KMS-11 (cell line): ENCODE results near the gene GALNTL6.

ENCODE experiments used
- H2AFZ ChIP-seq: fragments of 200-600 bp; sonication (generic); 2 replicates; pipeline ENCODE4 v1.6.1; 2016; ENCODE audit warnings: antibody characterized with exemption, mixed run types, low read depth
- H3K27ac ChIP-seq: fragments of 200-600 bp; sonication (generic); 2 replicates; pipeline ENCODE4 v1.6.1; 2016; ENCODE audit warnings: mild to moderate bottlenecking, mixed run types
- H3K27me3 ChIP-seq: fragments of 200-600 bp; sonication (generic); 2 replicates; pipeline ENCODE4 v1.6.1; 2017; ENCODE audit warnings: mild to moderate bottlenecking, low read depth, mixed run types, moderate library complexity; ENCODE audit not compliant: insufficient read depth
- H3K36me3 ChIP-seq: fragments of 200-600 bp; sonication (generic); 2 replicates; pipeline ENCODE4 v1.6.1; 2017; ENCODE audit warnings: mild to moderate bottlenecking, mixed run types; ENCODE audit not compliant: insufficient read depth
- H3K4me1 ChIP-seq: fragments of 200-600 bp; sonication (generic); 2 replicates; pipeline ENCODE4 v1.6.1; 2016; ENCODE audit warnings: mild to moderate bottlenecking, low read depth, mixed run types; ENCODE audit not compliant: poor library complexity, severe bottlenecking
- H3K4me2 ChIP-seq: fragments of 200-600 bp; sonication (generic); 2 replicates; pipeline ENCODE4 v1.7.0; 2016; ENCODE audit warnings: mild to moderate bottlenecking, mixed run types
- H3K4me3 ChIP-seq: fragments of 200-600 bp; sonication (generic); IDR thresholded peaks from 2 replicates; pipeline ENCODE4 v1.6.1; 2017; ENCODE audit warnings: low read depth, low read length, mixed read lengths; ENCODE audit not compliant: insufficient read depth
- H3K79me2 ChIP-seq: fragments of 200-600 bp; sonication (generic); 2 replicates; pipeline ENCODE4 v1.6.1; 2016; ENCODE audit warnings: low read depth, mixed run types; ENCODE audit not compliant: insufficient read depth
- H3K9ac ChIP-seq: fragments of 200-600 bp; sonication (generic); 2 replicates; pipeline ENCODE4 v1.6.1; 2016; ENCODE audit warnings: mild to moderate bottlenecking, mixed run types
- H4K20me1 ChIP-seq: fragments of 200-600 bp; sonication (generic); 2 replicates; pipeline ENCODE4 v1.6.1; 2016; ENCODE audit warnings: mild to moderate bottlenecking, mixed run types; ENCODE audit not compliant: insufficient read depth
- TF ChIP-seq, protein P1 (sequence below): fragments of 200-600 bp; sonication (generic); conservative IDR thresholded peaks from 2 replicates; pipeline ENCODE4 v1.6.1; 2017; ENCODE audit warnings: low read depth, mild to moderate bottlenecking, antibody characterized with exemption, low read length, moderate library complexity, mixed read lengths

Gene GALNTL6

DNA sequence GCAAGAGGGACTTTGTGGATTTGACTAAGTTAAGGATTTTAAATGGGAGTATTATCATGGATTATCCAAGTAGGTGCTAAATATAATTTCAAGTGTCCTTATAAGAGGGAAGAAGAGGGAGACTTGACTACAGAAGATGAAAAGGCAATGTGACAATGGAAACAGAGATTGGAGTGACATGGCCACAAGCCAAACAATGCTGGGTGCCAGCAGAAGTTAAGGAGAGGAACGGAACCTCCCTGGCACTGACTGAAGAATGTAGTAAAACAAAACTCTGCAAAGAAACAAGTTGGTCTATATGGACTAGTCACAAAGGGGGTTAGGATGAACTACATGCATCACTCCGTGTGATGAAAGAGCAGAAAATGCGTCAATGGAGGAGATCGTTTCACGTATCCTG lies 959.6 kb downstream of the GALNTL6 start:
- TF ChIP-seq, protein P1, sequence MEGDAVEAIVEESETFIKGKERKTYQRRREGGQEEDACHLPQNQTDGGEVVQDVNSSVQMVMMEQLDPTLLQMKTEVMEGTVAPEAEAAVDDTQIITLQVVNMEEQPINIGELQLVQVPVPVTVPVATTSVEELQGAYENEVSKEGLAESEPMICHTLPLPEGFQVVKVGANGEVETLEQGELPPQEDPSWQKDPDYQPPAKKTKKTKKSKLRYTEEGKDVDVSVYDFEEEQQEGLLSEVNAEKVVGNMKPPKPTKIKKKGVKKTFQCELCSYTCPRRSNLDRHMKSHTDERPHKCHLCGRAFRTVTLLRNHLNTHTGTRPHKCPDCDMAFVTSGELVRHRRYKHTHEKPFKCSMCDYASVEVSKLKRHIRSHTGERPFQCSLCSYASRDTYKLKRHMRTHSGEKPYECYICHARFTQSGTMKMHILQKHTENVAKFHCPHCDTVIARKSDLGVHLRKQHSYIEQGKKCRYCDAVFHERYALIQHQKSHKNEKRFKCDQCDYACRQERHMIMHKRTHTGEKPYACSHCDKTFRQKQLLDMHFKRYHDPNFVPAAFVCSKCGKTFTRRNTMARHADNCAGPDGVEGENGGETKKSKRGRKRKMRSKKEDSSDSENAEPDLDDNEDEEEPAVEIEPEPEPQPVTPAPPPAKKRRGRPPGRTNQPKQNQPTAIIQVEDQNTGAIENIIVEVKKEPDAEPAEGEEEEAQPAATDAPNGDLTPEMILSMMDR, result no peak
- no peak overlapping the region for H3K4me3 ChIP-seq

DNA sequence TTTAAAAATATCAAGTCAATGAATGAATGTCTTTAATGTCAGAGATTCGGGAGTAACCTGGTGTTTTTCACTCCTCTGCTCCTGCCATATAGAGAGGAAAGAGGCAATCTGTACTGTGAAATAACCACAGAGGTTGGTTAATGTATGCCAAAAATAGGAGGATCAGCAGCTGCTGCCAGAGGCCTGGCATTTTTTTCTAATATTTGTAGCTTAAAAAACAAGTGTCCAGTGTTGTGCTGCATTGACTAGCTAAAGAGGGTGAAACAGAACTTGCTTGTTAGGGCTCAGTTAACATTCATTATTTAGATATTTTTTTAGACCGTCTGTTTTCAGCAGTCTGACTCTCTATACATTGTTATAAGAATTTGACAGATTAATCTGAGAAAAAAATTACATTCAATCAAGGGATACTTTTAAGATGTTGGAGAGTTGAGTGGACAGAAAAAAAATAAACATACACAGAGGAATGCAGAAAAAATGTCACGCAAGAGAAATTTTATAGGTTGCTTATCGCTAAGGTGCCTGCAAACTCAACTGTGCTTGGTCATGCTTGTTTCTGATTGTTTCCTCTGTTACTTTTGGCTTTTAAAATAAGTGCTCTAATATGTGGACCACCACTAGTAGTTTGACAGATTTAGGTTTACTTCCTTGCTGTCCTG lies 963.1 kb downstream of the GALNTL6 start:
- no peaks in the 10 kb centered on the region for H3K36me3 ChIP-seq
- no peak overlapping the region for H3K4me3 ChIP-seq
- H3K9ac ChIP-seq, result no peak overlapping the region
- no peak overlapping the region for H3K27ac ChIP-seq
- no peaks in the 10 kb centered on the region for H3K4me1 ChIP-seq
- H3K79me2 ChIP-seq, result no peaks in the 10 kb centered on the region
- no peak overlapping the region for H3K4me2 ChIP-seq
- H4K20me1 ChIP-seq, result no peaks in the 10 kb centered on the region
- TF ChIP-seq, protein P1, result no peak
- no peaks in the 10 kb centered on the region for H3K27me3 ChIP-seq
- H2AFZ ChIP-seq, result no peak overlapping the region

More for the DNA sequence above, 959.6 kb downstream of the GALNTL6 start:
- no peak overlapping the region for H3K9ac ChIP-seq
- H3K36me3 ChIP-seq, result no peaks in the 10 kb centered on the region
- no peak overlapping the region for H2AFZ ChIP-seq
- no peak overlapping the region for H3K4me2 ChIP-seq
- no peaks in the 10 kb centered on the region for H4K20me1 ChIP-seq
- no peaks in the 10 kb centered on the region for H3K27me3 ChIP-seq
- no peaks in the 10 kb centered on the region for H3K4me1 ChIP-seq
- H3K27ac ChIP-seq, result no peak overlapping the region
- H3K79me2 ChIP-seq, result no peaks in the 10 kb centered on the region

DNA sequence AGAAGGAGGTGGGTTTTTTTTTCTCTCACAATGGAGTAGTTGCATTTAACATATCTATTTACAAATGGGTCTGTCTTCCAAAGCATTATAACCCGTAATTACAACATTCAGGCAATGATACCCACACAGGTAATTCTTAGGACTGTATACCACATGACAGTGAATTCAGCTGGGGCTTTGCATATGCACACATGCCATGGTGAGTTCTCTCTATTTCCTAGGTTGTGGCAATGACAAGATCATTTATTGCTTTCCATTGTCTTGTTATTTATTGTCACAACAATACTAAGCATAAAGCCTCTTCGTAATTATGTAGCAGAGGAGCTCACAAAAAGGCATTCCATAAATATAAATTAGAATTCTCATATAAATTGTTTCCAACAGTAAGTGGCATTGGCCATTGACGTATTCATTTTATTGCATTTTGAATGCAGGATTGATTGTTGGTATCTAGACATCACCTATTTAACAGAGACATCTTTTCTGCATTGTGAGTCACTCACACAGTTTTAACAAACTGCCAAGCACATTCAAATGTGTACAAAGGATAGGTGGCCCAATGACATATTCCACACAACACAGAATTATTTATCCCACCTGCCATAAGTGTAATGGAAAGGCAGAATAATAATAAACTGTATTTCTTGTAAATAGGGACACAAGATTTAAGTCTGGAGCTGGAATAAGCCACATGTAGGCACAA lies 964.7 kb downstream of the GALNTL6 start:
- H3K36me3 ChIP-seq, result no peaks in the 10 kb centered on the region
- no peaks in the 10 kb centered on the region for H4K20me1 ChIP-seq
- H3K4me2 ChIP-seq, result no peak overlapping the region
- TF ChIP-seq, protein P1, result no peak
- no peak overlapping the region for H3K9ac ChIP-seq
- H2AFZ ChIP-seq, result no peak overlapping the region
- H3K79me2 ChIP-seq, result no peaks in the 10 kb centered on the region
- no peak overlapping the region for H3K4me3 ChIP-seq
- H3K4me1 ChIP-seq, result no peaks in the 10 kb centered on the region
- no peaks in the 10 kb centered on the region for H3K27me3 ChIP-seq
- no peak overlapping the region for H3K27ac ChIP-seq

DNA sequence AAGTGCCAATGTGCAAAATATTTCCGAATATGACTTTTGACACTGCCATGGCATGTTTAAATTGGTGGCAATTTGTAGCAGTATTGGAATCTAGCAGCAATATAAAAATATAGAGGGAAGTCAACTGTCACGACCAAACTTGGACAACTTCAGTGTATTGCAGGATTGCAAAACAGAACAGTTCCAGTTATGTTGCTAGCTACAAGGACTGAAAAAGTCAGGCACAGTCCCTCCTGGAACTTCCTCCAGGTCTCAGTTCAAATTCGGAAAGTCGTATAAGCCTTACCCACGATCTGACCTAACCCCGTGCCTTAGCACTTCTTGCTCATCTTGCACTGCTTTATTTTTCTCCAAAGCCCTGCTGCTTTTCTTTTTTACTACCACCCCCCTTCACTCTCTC lies 965.4 kb downstream of the GALNTL6 start:
- no peak overlapping the region for H3K4me3 ChIP-seq
- no peak overlapping the region for H3K4me2 ChIP-seq
- no peaks in the 10 kb centered on the region for H3K36me3 ChIP-seq
- H2AFZ ChIP-seq, result no peak overlapping the region
- H3K27ac ChIP-seq, result no peak overlapping the region
- TF ChIP-seq, protein P1, result no peak
- H3K9ac ChIP-seq, result no peak overlapping the region
- no peaks in the 10 kb centered on the region for H4K20me1 ChIP-seq
- H3K4me1 ChIP-seq, result no peaks in the 10 kb centered on the region
- no peaks in the 10 kb centered on the region for H3K79me2 ChIP-seq
- H3K27me3 ChIP-seq, result no peaks in the 10 kb centered on the region
